ENCODE results near the gene PPP2R5C. TPM values are rescaled to one million over a fixed set of nuclear protein-coding genes. Genes with fewer than 3 reads are reported as not detected.
A peak's percentile ranks its signal among the peaks of the same experiment; 100 is the strongest.

The PPP2R5C gene
- total and polyA plus RNA-seq, 7 donors = 18.2 to 76.6 (median 57.1) TPM

DNA sequence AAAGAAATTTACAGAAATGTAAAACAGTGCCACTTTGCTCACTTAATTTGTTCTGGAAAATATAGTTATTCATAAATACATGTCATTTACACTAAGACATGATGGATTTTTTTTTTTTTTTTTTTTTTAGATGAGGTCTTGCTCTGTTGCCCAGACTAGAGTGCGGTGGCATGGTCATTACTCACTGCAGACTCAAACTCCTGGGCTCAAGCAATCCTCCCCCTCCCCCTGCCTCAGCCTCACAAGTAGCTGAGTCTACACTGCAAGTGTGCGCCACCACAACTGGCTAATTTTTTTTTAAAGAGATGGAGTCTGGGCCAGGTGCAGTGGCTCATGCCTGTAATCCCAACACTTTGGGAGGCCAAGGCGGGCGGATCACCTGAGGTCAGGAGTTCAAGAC, 101.2 kb downstream of the PPP2R5C start:
- H3K27ac ChIP-seq = no peak overlapping the region
- ATAC-seq = peak in 1 of 4 donors; percentile 36

DNA sequence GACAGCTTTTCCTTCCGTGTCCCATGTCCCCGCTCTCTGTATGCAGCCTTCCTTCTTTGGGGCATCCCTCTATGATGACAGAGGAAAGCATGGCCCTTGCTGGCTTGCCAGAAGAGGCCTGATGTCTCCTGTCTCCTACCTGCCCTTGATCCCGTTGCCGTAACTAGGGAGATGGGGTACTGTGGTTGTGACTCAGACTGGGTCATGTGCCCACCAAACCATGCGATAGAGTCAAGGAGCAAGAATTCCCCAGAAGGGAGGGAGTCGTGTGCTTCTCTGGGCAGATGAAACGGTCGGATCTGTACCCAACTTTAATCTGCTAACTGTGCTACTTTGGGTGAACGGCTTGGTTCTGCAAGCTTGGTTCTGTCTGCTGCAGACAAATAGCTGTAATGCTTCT, 103.8 kb downstream of the PPP2R5C start:
- WGBS, 3 donors = 91 to 94% (median 93%) methylated on average over 9 of the region's 9 CpGs
- Histone ChIP-seq H3K9me3 (no peaks in the 10 kb centered on the region), H3K4me1 (peaks cover 3% of the 10 kb centered on the region), H3K27ac (no peak overlapping the region), H3K36me3 (ENCODE audit: insufficient read depth in 1 of 2, low read depth in 1 of 2) (no peaks in the 10 kb centered on the region), H3K4me3 (no peak overlapping the region), H3K27me3 (ENCODE audit: insufficient read depth in 3 of 3, low read length in 2 of 3) (no peaks in the 10 kb centered on the region)
- ATAC-seq = peak in 1 of 4 donors; percentile 40
- TF ChIP-seq, protein P1, sequence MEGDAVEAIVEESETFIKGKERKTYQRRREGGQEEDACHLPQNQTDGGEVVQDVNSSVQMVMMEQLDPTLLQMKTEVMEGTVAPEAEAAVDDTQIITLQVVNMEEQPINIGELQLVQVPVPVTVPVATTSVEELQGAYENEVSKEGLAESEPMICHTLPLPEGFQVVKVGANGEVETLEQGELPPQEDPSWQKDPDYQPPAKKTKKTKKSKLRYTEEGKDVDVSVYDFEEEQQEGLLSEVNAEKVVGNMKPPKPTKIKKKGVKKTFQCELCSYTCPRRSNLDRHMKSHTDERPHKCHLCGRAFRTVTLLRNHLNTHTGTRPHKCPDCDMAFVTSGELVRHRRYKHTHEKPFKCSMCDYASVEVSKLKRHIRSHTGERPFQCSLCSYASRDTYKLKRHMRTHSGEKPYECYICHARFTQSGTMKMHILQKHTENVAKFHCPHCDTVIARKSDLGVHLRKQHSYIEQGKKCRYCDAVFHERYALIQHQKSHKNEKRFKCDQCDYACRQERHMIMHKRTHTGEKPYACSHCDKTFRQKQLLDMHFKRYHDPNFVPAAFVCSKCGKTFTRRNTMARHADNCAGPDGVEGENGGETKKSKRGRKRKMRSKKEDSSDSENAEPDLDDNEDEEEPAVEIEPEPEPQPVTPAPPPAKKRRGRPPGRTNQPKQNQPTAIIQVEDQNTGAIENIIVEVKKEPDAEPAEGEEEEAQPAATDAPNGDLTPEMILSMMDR (IDR thresholded peaks at IDR 0.05) = no peak
- no peak for DNase-seq
- intact Hi-C loops (cut with DNase I) = no loop called here

More for the DNA sequence above, 101.2 kb downstream of the PPP2R5C start:
- Histone ChIP-seq H3K4me1 (no peaks in the 10 kb centered on the region), H3K27me3 (ENCODE audit: insufficient read depth in 3 of 3, low read length in 2 of 3) (no peaks in the 10 kb centered on the region), H3K9me3 (no peaks in the 10 kb centered on the region), H3K4me3 (no peak overlapping the region), H3K36me3 (ENCODE audit: insufficient read depth in 1 of 2, low read depth in 1 of 2) (peaks cover 0 to 11% of the 10 kb centered on the region in 2 donors)
- WGBS, 3 donors = 83 to 95% (median 95%) methylated on average over 4 of the region's 4 CpGs
- intact Hi-C loops (cut with DNase I) = no loop called here
- DNase-seq = no peak
- TF ChIP-seq, protein P1 (IDR thresholded peaks at IDR 0.05) = no peak

DNA sequence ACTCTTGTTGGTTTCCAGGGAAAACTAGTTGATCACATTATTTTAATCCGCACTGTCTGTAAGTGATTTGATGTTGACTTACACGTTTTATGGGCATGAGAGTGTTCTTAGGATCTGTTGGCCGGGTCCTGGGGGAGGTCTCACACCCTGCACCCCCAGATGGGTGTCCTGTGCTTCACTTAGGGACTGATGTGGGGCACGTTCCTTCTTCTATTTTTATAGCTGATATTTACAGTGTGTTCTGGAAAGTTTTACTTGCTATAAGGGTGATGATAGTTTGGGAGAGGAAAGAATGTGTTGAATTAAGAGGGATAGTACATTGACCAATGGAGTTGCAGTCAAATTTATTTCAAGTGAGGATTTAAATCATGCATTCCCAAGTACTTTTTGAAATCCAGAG, 106.3 kb downstream of the PPP2R5C start:
- ATAC-seq (no peak), DNase-seq (no peak)
- Histone ChIP-seq H3K4me1 (peaks cover 8% of the 10 kb centered on the region), H3K9me3 (no peaks in the 10 kb centered on the region), H3K27me3 (ENCODE audit: insufficient read depth in 3 of 3, low read length in 2 of 3) (no peaks in the 10 kb centered on the region), H3K4me3 (no peak overlapping the region), H3K27ac (no peak overlapping the region), H3K36me3 (ENCODE audit: insufficient read depth in 1 of 2, low read depth in 1 of 2) (no peaks in the 10 kb centered on the region)
- TF ChIP-seq, protein P1 (IDR thresholded peaks at IDR 0.05) = no peak
- intact Hi-C loops (cut with DNase I) = no loop called here
- 74 to 89% (median 79%) methylated on average over 4 of the region's 4 CpGs for WGBS, 3 donors

DNA sequence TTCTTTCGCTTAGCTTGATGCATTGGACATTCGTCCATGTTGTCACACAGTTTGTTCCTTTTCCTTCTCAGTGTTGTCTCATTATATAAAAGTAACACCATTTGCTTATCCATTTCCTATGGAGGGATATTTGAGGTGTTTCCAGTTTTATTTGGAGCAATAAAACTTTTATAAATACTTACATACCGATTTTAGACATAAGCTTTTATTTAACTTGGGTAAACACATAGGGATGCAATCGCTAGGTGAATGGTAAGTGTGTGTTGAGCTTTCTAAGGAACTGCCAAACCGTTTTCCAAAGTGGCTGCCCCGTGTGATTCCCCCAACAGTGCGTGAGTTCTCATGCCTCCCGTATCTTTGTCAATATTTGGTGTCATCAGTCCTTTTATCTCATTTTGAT, 107.7 kb downstream of the PPP2R5C start:
- 94 to 97% (median 97%) methylated on average over 8 of the region's 8 CpGs for WGBS, 3 donors
- H3K27ac ChIP-seq = no peak overlapping the region
- no peak for DNase-seq

More for the DNA sequence above, 107.7 kb downstream of the PPP2R5C start:
- intact Hi-C loops (cut with DNase I) = no loop called here
- H3K9me3 ChIP-seq = no peaks in the 10 kb centered on the region
- TF ChIP-seq, protein P1 (IDR thresholded peaks at IDR 0.05) = no peak
- H3K27me3 ChIP-seq (ENCODE audit: insufficient read depth in 3 of 3, low read length in 2 of 3) = no peaks in the 10 kb centered on the region
- no peak for ATAC-seq
- peaks cover 18% of the 10 kb centered on the region for H3K4me1 ChIP-seq
- no peak overlapping the region for H3K4me3 ChIP-seq
- no peaks in the 10 kb centered on the region for H3K36me3 ChIP-seq (ENCODE audit: insufficient read depth in 1 of 2, low read depth in 1 of 2)

All from psoas muscle (tissue), 8 donors.